ENCODE measurements around the gene ERAS. TPM values are rescaled to one million over a fixed set of nuclear protein-coding genes. Genes with fewer than 3 reads are reported as not detected.

ERAS gene
- total RNA-seq, 2 donors from 2014 or later, result 0.31 TPM; not detected in 1

- Mint-ChIP-seq H3K9me3 (no peaks in the 10 kb centered on the region), H3K27ac (peak overlapping the region; percentile 24), H3K4me3 (no peak overlapping the region), H3K36me3 (ENCODE audit: insufficient read depth in 2 of 2) (no peaks in the 10 kb centered on the region), H3K4me1 (ENCODE audit: low read depth) (peaks cover 7% of the 10 kb centered on the region), H3K27me3 (ENCODE audit: low read depth) (peaks cover 37% of the 10 kb centered on the region)
- ATAC-seq (replicated peaks in 1 of 2) (no peak), DNase-seq (no peak)
Measured at GRCh38 chrX:48789366-48790220, 36.7 kb upstream of the ERAS start.

- H3K27me3 Mint-ChIP-seq (ENCODE audit: low read depth), result peaks cover 37% of the 10 kb centered on the region
- DNase-seq (no peak), ATAC-seq (replicated peaks in 1 of 2) (no peak)
- H3K4me3 Mint-ChIP-seq, result no peak overlapping the region
- H3K36me3 Mint-ChIP-seq (ENCODE audit: insufficient read depth in 2 of 2), result no peaks in the 10 kb centered on the region
- H3K4me1 Mint-ChIP-seq (ENCODE audit: low read depth), result peaks cover 7% of the 10 kb centered on the region
- no peaks in the 10 kb centered on the region for H3K9me3 Mint-ChIP-seq
- no peak overlapping the region for H3K27ac Mint-ChIP-seq
Measured at GRCh38 chrX:48790477-48790876, 35.8 kb upstream of the ERAS start.

- Mint-ChIP-seq H3K4me3 (no peak overlapping the region), H3K27me3 (ENCODE audit: low read depth) (peaks cover 37% of the 10 kb centered on the region), H3K9me3 (no peaks in the 10 kb centered on the region), H3K4me1 (ENCODE audit: low read depth) (peaks cover 7% of the 10 kb centered on the region), H3K36me3 (ENCODE audit: insufficient read depth in 2 of 2) (no peaks in the 10 kb centered on the region), H3K27ac (no peak overlapping the region)
- ATAC-seq (replicated peaks in 1 of 2) (no peak), DNase-seq (no peak)
Measured at GRCh38 chrX:48791063-48791820, 35.1 kb upstream of the ERAS start.

GRCh38 chrX:48792219-48792618 is 34.1 kb upstream of the ERAS start:
- no peak for DNase-seq
- Mint-ChIP-seq H3K4me3 (no peak overlapping the region), H3K27me3 (ENCODE audit: low read depth) (peaks cover 30% of the 10 kb centered on the region), H3K4me1 (ENCODE audit: low read depth) (peaks cover 7% of the 10 kb centered on the region), H3K36me3 (ENCODE audit: insufficient read depth in 2 of 2) (no peaks in the 10 kb centered on the region), H3K9me3 (no peaks in the 10 kb centered on the region), H3K27ac (no peak overlapping the region)
- ATAC-seq (replicated peaks in 1 of 2), result no peak

DNA sequence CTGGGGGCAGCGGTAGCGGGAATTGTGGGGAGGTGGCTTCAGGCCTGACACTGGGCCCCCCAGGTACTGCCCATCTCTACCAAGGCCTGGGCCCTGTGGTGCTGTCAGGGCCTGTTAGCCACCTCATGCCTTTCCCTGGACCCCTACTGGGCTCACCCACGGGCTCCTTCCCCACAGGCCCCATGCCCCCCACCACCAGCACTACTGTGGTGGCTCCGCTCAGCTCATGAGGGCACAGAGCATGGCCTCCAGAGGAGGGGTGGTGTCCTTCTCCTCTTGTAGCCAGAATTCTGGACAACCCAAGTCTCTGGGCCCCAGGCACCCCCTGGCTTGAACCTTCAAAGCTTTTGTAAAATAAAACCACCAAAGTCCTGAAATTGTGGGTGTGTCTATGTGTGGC is 32.4 kb upstream of the ERAS start:
- Mint-ChIP-seq H3K9me3 (no peaks in the 10 kb centered on the region), H3K4me3 (no peak overlapping the region), H3K4me1 (ENCODE audit: low read depth) (peaks cover 7% of the 10 kb centered on the region), H3K27me3 (ENCODE audit: low read depth) (peaks cover 19% of the 10 kb centered on the region), H3K36me3 (ENCODE audit: insufficient read depth in 2 of 2) (no peaks in the 10 kb centered on the region), H3K27ac (no peak overlapping the region)
- ATAC-seq (replicated peaks in 1 of 2) (no peak), DNase-seq (no peak)

DNA sequence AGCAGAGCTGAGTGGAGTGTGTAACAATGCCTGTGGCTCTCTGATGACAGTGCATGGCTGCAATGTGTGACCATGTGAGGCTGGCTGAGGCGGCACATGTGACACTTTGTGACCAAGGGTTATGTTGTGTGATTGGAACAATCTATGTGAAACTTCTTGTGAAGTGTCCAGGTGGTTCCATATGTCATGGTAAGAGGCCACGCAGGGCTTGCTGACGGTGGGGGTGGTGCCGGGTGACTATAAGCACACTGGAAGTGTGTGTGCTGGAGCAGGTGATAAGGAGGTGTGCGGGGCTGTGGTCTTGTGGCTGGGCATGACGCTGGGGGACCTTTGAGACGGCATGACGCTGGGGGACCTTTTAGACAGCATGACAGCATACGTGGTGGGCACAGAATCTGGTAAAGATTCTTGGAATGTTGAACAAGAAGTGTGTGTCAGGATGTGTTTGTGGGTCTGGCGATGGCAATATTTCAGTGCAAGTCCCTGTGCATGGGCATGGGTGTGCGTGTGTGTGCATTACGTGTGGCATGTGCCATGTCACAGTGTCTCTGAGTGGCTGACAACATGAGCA is 31.9 kb upstream of the ERAS start:
- DNase-seq, result no peak
- no peaks in the 10 kb centered on the region for H3K9me3 Mint-ChIP-seq
- no peak for ATAC-seq (replicated peaks in 1 of 2)
- H3K36me3 Mint-ChIP-seq (ENCODE audit: insufficient read depth in 2 of 2), result no peaks in the 10 kb centered on the region
- H3K27ac Mint-ChIP-seq, result no peak overlapping the region
- H3K4me3 Mint-ChIP-seq, result no peak overlapping the region
- H3K27me3 Mint-ChIP-seq (ENCODE audit: low read depth), result peaks cover 15% of the 10 kb centered on the region
- H3K4me1 Mint-ChIP-seq (ENCODE audit: low read depth), result peaks cover 5% of the 10 kb centered on the region

DNA sequence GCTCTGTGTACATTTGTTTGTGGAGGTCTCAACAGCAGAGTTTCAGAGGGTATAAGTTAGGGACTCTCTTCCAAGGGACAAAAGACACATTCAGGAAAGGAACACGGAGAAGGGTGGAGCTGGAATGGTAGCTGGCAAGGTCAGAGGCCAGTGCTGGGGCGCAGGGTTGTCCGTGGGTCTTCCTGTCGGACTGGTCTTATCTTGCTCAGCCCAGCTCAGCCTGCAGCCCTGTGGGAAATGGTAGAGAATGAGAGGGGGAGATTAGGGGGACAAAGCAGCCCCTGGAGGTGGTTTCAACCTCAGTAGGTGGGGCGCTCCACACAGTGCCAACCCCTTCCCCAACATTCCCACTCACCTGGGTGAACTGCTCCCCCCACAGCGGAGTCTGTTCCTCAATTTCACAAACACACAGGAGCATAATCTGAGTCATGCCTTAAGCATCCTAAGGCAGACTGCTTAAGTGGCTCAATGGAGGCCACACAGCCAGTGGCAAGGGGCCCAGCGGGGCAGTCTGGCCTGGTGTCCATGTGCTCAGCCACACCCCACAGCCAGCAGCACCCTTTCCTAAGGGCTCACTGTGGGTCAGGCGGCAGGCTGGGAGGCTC is 31.3 kb upstream of the ERAS start:
- H3K36me3 Mint-ChIP-seq (ENCODE audit: insufficient read depth in 2 of 2), result no peaks in the 10 kb centered on the region
- H3K27me3 Mint-ChIP-seq (ENCODE audit: low read depth), result peaks cover 10% of the 10 kb centered on the region
- DNase-seq (no peak), ATAC-seq (replicated peaks in 1 of 2) (no peak)
- H3K27ac Mint-ChIP-seq, result no peak overlapping the region
- peaks cover 2% of the 10 kb centered on the region for H3K4me1 Mint-ChIP-seq (ENCODE audit: low read depth)
- H3K9me3 Mint-ChIP-seq, result no peaks in the 10 kb centered on the region
- no peak overlapping the region for H3K4me3 Mint-ChIP-seq

- no peak for ATAC-seq (replicated peaks in 1 of 2)
Measured at GRCh38 chrX:48798318-48798717, 28.0 kb upstream of the ERAS start.

DNA sequence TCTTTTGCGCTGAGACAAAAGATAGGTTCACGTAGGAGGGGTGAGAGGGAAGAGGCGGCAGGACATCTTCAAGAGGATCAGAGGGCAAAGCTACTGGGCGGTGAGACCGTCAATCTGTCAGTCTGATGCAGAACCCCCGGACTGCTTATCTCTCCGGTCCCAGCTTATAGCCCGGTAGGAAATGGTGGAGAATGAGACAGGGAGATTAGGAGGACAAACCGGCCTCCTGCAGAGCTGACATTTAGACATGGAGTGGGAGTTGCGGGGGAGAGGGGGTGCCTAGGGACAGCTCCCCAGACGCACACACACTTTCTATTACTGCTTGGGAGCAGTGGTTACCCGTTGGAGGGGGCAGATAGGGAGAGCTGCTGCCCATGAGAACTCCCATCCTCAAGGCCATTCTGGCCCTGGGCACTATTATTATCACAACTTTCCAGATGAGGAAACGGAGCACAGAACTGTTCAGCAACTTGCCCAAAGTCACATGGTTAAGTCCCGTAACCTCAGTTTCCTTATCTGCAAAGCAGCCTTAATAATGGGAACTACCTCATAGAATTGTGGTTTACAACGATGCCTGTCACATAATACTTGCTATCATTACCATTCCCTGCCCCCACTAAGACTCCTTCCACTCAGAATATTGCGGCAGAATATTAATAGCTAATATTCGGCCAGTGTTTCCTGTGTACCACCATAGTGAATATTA is 25.6 kb upstream of the ERAS start:
- Mint-ChIP-seq H3K4me1 (ENCODE audit: low read depth) (peaks cover 19% of the 10 kb centered on the region), H3K4me3 (peak overlapping the region; percentile 96 to 97), H3K27ac (peak overlapping the region; percentile 98), H3K36me3 (ENCODE audit: insufficient read depth in 2 of 2) (peaks cover 9% of the 10 kb centered on the region in 2 donors), H3K27me3 (ENCODE audit: low read depth) (peaks cover 18% of the 10 kb centered on the region), H3K9me3 (no peaks in the 10 kb centered on the region)
- ATAC-seq (replicated peaks in 1 of 2), result no peak
- no peak for DNase-seq

More at GRCh38 chrX:48798318-48798717, 28.0 kb upstream of the ERAS start:
- no peak overlapping the region for H3K4me3 Mint-ChIP-seq
- peaks cover 6% of the 10 kb centered on the region for H3K27me3 Mint-ChIP-seq (ENCODE audit: low read depth)
- peaks cover 4 to 5% of the 10 kb centered on the region in 2 donors for H3K36me3 Mint-ChIP-seq (ENCODE audit: insufficient read depth in 2 of 2)
- DNase-seq, result no peak
- H3K4me1 Mint-ChIP-seq (ENCODE audit: low read depth), result peaks cover 17% of the 10 kb centered on the region
- H3K9me3 Mint-ChIP-seq, result no peaks in the 10 kb centered on the region
- H3K27ac Mint-ChIP-seq, result no peak overlapping the region

DNA sequence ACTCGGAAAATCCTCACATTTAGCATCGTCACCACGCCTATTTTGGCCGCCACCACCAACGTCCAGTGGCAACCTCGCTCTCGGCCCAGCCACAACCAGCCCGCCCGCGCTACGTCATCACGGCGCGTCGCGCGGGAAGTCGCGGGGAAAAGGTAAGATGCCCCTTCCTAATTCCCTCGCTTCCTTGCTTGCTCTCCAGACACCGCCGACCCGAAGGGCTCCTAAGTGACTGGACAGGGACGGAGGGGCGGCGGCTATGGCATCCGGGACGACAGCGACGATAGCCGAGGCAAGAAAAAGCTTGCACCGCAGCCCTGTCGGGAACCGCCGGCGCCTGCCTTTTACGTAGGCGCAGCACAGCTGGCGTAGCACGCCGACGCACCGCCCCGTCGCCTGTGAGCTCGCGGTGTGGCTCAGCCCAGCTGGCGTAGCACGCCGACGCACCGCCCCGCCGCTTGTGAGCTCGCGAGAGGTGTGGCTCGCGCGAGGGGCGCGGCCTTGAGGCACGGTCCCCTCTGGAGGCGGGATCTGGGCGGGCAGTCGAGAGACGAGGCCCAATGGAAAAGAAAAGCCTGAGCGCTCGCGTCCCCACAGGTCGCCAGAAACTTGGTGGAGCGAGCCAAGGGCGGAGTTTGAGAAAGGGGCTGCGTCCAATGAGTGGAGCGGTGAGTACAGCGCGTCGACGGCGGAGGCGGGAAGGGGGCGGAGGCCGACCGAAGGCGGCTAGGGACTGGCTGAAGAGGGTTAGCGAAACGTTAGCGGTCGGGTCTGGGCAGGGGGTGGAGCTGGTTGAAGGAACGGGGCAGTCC is 24.8 kb upstream of the ERAS start, which contains the start of gene HDAC6:
Gene HDAC6, plus strand, starts transcription at position 788 of the 809 bp plus-strand sequence. CDS start 626 bp downstream, outside the sequence.
- peaks cover 26% of the 10 kb centered on the region for H3K4me1 Mint-ChIP-seq (ENCODE audit: low read depth)
- peaks cover 9% of the 10 kb centered on the region in 2 donors for H3K36me3 Mint-ChIP-seq (ENCODE audit: insufficient read depth in 2 of 2)
- DNase-seq (peak; percentile 93 to 96), ATAC-seq (replicated peaks in 1 of 2) (peak; percentile 86 to 88)
- H3K9me3 Mint-ChIP-seq, result no peaks in the 10 kb centered on the region
- H3K4me3 Mint-ChIP-seq, result peak within 1 kb of the TSS; percentile 96 to 97
- peak within 1 kb of the TSS; percentile 98 for H3K27ac Mint-ChIP-seq
- H3K27me3 Mint-ChIP-seq (ENCODE audit: low read depth), result peaks cover 18% of the 10 kb centered on the region

- H3K27me3 Mint-ChIP-seq (ENCODE audit: low read depth), result peaks cover 17% of the 10 kb centered on the region
- H3K36me3 Mint-ChIP-seq (ENCODE audit: insufficient read depth in 2 of 2), result peaks cover 9% of the 10 kb centered on the region in 2 donors
- no peaks in the 10 kb centered on the region for H3K9me3 Mint-ChIP-seq
- peak overlapping the region; percentile 96 to 97 for H3K4me3 Mint-ChIP-seq
- H3K4me1 Mint-ChIP-seq (ENCODE audit: low read depth), result peaks cover 33% of the 10 kb centered on the region
- peak; percentile 50 to 59 for ATAC-seq (replicated peaks in 1 of 2)
- peak overlapping the region; percentile 96 for H3K27ac Mint-ChIP-seq
- DNase-seq, result peak; percentile 80
Measured at GRCh38 chrX:48802089-48802904, 24.0 kb upstream of the ERAS start.
